Spleen (tissue), 7 donors: ENCODE results near the gene USP32.

Experiments used
- POLR2A ChIP-seq, 3 donors: fragments of 450-650 bp; IDR thresholded peaks; one replicate each; pipeline ENCODE4 v1.5.1; 2017; ENCODE audit warnings: antibody characterized with exemption in 3 of 3, mild to moderate bottlenecking in 1 of 3
- POLR2AphosphoS5 ChIP-seq, 3 donors: sonication (generic); formaldehyde crosslinking; IDR thresholded peaks; one replicate each; pipeline ENCODE4 v1.5.1; 2017; ENCODE audit warnings: antibody characterized with exemption in 3 of 3
- TF ChIP-seq, protein P1 (sequence below), 11 experiments: fragments of 200-600 bp in 7 of 11; fragments of 450-650 bp in 4 of 11; sonication (generic) in 4 of 11; IDR thresholded peaks in 8 of 11; conservative IDR thresholded peaks in 3 of 11; 1 replicate in 7 of 11; 2 replicates in 4 of 11; pipeline versions ENCODE4 v1.4.0 to v1.8.0; 2016 to 2021; ENCODE audit warnings: antibody characterized with exemption in 11 of 11, inconsistent platforms in 4 of 11, mild to moderate bottlenecking in 1 of 11
- donor health status: DM: no; HTN: no; CAD: no; lungs with moderate emphysema.
- donor health status: DM: no; HTN: no; CAD: no.
- donor health status: DM: no; HTN: no; CAD: no.

DNA sequence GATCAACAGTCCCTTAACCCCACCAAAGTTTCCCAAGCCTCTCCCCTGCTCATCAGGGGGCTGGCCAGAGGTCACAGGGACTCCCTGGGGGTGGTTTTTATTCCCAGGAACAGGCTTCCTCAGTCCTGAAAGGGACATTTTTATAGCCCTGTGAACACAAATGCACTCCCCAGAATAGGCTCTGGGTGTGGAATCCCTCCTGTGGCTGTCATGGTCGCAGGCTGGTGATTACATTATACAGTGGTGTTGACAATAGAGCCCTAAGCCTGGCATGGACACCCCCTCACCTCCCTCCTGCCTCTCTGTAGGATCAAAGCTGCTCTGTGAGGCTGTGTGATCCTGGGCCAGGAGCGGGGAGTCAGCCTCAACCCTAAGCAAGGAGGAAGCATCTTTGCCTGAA, 243.6 kb downstream of the USP32 start:
- TF ChIP-seq, protein P1, sequence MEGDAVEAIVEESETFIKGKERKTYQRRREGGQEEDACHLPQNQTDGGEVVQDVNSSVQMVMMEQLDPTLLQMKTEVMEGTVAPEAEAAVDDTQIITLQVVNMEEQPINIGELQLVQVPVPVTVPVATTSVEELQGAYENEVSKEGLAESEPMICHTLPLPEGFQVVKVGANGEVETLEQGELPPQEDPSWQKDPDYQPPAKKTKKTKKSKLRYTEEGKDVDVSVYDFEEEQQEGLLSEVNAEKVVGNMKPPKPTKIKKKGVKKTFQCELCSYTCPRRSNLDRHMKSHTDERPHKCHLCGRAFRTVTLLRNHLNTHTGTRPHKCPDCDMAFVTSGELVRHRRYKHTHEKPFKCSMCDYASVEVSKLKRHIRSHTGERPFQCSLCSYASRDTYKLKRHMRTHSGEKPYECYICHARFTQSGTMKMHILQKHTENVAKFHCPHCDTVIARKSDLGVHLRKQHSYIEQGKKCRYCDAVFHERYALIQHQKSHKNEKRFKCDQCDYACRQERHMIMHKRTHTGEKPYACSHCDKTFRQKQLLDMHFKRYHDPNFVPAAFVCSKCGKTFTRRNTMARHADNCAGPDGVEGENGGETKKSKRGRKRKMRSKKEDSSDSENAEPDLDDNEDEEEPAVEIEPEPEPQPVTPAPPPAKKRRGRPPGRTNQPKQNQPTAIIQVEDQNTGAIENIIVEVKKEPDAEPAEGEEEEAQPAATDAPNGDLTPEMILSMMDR (IDR thresholded peaks at IDR 0.05 in 8 of 11, conservative IDR thresholded peaks at IDR 0.05 in 3 of 11) = no peak
- TF ChIP-seq POLR2AphosphoS5 (IDR thresholded peaks at IDR 0.05) (no peak), POLR2A (IDR thresholded peaks at IDR 0.05) (no peak)
